IMR-90 (cell line): ENCODE results near the gene LENG9. TPM values are rescaled to one million over a fixed set of nuclear protein-coding genes. Genes with fewer than 3 reads are reported as not detected.

Source experiments
- ATAC-seq: fragments of 200-7000 bp; cut with Tn5 transposase; 2 replicates; pipeline ENCODE4 v1.9.1; 2020; ENCODE audit warnings: low read depth, mild to moderate bottlenecking, moderate library complexity
- BruUV-seq: library from RNA; stranded (reverse); fragments of 400-500 nt; replicated peaks from 2 replicates; lab custom pipeline; 2021; lab: Mats Ljungman, UMichigan
- CTCF ChIA-PET: fragments of 300-600 bp; formaldehyde crosslinking; extraction: SDS; loops from one replicate; lab custom pipeline; 2021; ENCODE audit warnings: antibody characterized with exemption; lab: Yijun Ruan, JAX
- POLR2A ChIA-PET: fragments of 300-600 bp; sonication (Branson Sonifier 250); formaldehyde crosslinking; loops from one replicate; lab custom pipeline; 2022; ENCODE audit warnings: antibody characterized with exemption; ENCODE audit not compliant: unreplicated experiment; lab: Charles Lee
- DNase-seq: peaks from one replicate; pipeline ENCODE4 v3.0.0; 2013
- H2AFZ ChIP-seq: replicated peaks from 2 replicates; pipeline ENCODE3; 2013; ENCODE audit warnings: low read length, mild to moderate bottlenecking; ENCODE audit not compliant: poor library complexity
- H2AK5ac ChIP-seq: 2 replicates; pipeline ENCODE4 v1.6.1; 2013; ENCODE audit warnings: low read depth, low read length, inconsistent platforms
- H2AK9ac ChIP-seq: replicated peaks from 2 replicates; pipeline ENCODE3; 2013; ENCODE audit warnings: mild to moderate bottlenecking, low read depth, low read length, moderate library complexity; ENCODE audit not compliant: poor library complexity
- H2BK120ac ChIP-seq: 2 replicates; pipeline ENCODE4 v1.6.1; 2013; ENCODE audit warnings: low read depth, low read length, inconsistent platforms
- H2BK15ac ChIP-seq: 3 replicates; pipeline ENCODE4 v1.6.1; 2013; ENCODE audit warnings: low read depth, low read length, inconsistent platforms
- H2BK20ac ChIP-seq: 2 replicates; pipeline ENCODE4 v1.6.1; 2013; ENCODE audit warnings: low read depth, mild to moderate bottlenecking, inconsistent platforms, low read length, moderate library complexity
- H2BK5ac ChIP-seq: 2 replicates; pipeline ENCODE4 v1.6.1; 2013; ENCODE audit warnings: mild to moderate bottlenecking, low read depth, low read length, inconsistent platforms; ENCODE audit not compliant: poor library complexity, severe bottlenecking
- H3K14ac ChIP-seq: replicated peaks from 2 replicates; pipeline ENCODE4 v1.6.1; 2013; ENCODE audit warnings: low read depth, low read length, inconsistent platforms
- H3K18ac ChIP-seq: 2 replicates; pipeline ENCODE4 v1.6.1; 2013; ENCODE audit warnings: low read depth, low read length, control low read depth
- H3K23ac ChIP-seq: 2 replicates; pipeline ENCODE4 v1.6.1; 2013; ENCODE audit warnings: low read depth, low read length, inconsistent platforms
- H3K27ac ChIP-seq: 2 replicates; pipeline ENCODE4 v1.5.1; 2013; ENCODE audit warnings: mild to moderate bottlenecking, control low read depth, low read length; ENCODE audit not compliant: insufficient read depth
- H3K27me3 ChIP-seq: 2 replicates; pipeline ENCODE4 v1.6.1; 2013; ENCODE audit warnings: low read length; ENCODE audit not compliant: control insufficient read depth, insufficient read depth
- H3K36me3 ChIP-seq: 2 replicates; pipeline ENCODE4 v1.6.1; 2013; ENCODE audit warnings: low read length, mixed read lengths; ENCODE audit not compliant: control insufficient read depth, insufficient read depth
- H3K4ac ChIP-seq: 2 replicates; pipeline ENCODE4 v1.6.1; 2013; ENCODE audit warnings: low read depth, low read length, inconsistent platforms
- H3K4me1 ChIP-seq: 2 replicates; pipeline ENCODE4 v1.6.1; 2013; ENCODE audit warnings: low read length, mixed read lengths; ENCODE audit not compliant: control insufficient read depth, insufficient read depth
- H3K4me2 ChIP-seq: 2 replicates; pipeline ENCODE4 v1.6.1; 2013; ENCODE audit warnings: low read depth, mild to moderate bottlenecking, control low read depth, low read length, moderate library complexity
- H3K4me3 ChIP-seq: 2 replicates; pipeline ENCODE4 v1.5.1; 2013; ENCODE audit warnings: low read depth, mild to moderate bottlenecking, control low read depth, low read length, moderate library complexity; ENCODE audit not compliant: insufficient read depth
- H3K56ac ChIP-seq: 2 replicates; pipeline ENCODE4 v1.6.1; 2013; ENCODE audit warnings: low read length, inconsistent platforms; ENCODE audit not compliant: insufficient read depth; ENCODE audit errors: extremely low read depth
- H3K79me1 ChIP-seq, 2 experiments: 2 replicates each; pipeline ENCODE4 v1.6.1; 2013; ENCODE audit warnings: low read length in 2 of 2, inconsistent platforms in 1 of 2, low read depth in 1 of 2
- H3K9ac ChIP-seq: 2 replicates; pipeline ENCODE4 v1.6.1; 2013; ENCODE audit warnings: low read depth, low read length, control low read depth
- H3K9me1 ChIP-seq: 2 replicates; pipeline ENCODE4 v1.6.1; 2013; ENCODE audit warnings: low read length, inconsistent platforms; ENCODE audit not compliant: insufficient read depth
- H3K9me3 ChIP-seq: 2 replicates; pipeline ENCODE4 v1.6.1; 2013; ENCODE audit warnings: low read length; ENCODE audit not compliant: control insufficient read depth, insufficient read depth
- H4K20me1 ChIP-seq: 2 replicates; pipeline ENCODE4 v1.6.1; 2013; ENCODE audit warnings: low read length, inconsistent platforms; ENCODE audit not compliant: insufficient read depth
- H4K5ac ChIP-seq: 2 replicates; pipeline ENCODE4 v1.6.1; 2013; ENCODE audit warnings: mild to moderate bottlenecking, low read depth, low read length, control low read depth
- H4K8ac ChIP-seq, 2 experiments: 2 replicates each; pipeline ENCODE4 v1.6.1; 2013; ENCODE audit warnings: low read depth in 2 of 2, low read length in 2 of 2, control low read depth in 1 of 2, inconsistent platforms in 1 of 2
- H4K91ac ChIP-seq: 2 replicates; pipeline ENCODE4 v1.6.1; 2013; ENCODE audit warnings: low read depth, low read length, inconsistent platforms; ENCODE audit not compliant: insufficient read depth
- BHLHE40 ChIP-seq: fragments of 150-350 bp; IDR thresholded peaks from 2 replicates; pipeline ENCODE4 v1.6.1; 2016; ENCODE audit warnings: mild to moderate bottlenecking, low read depth, low read length
- CHD1 ChIP-seq: IDR thresholded peaks from 2 replicates; pipeline ENCODE4 v1.6.1; 2012; ENCODE audit warnings: low read depth, low read length, improper control_type of control experiment
- MAZ ChIP-seq: IDR thresholded peaks from 2 replicates; pipeline ENCODE4 v1.6.1; 2012; ENCODE audit warnings: low read depth, mild to moderate bottlenecking, low read length, improper control_type of control experiment, moderate library complexity, borderline replicate concordance
- MXI1 ChIP-seq: IDR thresholded peaks from 2 replicates; pipeline ENCODE4 v1.6.1; 2012; ENCODE audit warnings: low read depth, mild to moderate bottlenecking, low read length, moderate library complexity, borderline replicate concordance
- NFE2L2 ChIP-seq: fragments of 150-350 bp; IDR thresholded peaks from 2 replicates; pipeline ENCODE4 v1.6.1; 2016; ENCODE audit warnings: low read depth, mild to moderate bottlenecking, low read length
- RCOR1 ChIP-seq: IDR thresholded peaks from 2 replicates; pipeline ENCODE4 v1.6.1; 2012; ENCODE audit warnings: mild to moderate bottlenecking, low read length, improper control_type of control experiment; ENCODE audit not compliant: insufficient replicate concordance
- RFX5 ChIP-seq: IDR thresholded peaks from 2 replicates; pipeline ENCODE4 v1.8.0; 2012; ENCODE audit warnings: low read depth, mild to moderate bottlenecking, low read length, moderate library complexity
- SMC3 ChIP-seq: fragments of 150-350 bp; IDR thresholded peaks from 2 replicates; pipeline ENCODE4 v1.6.1; 2016; ENCODE audit warnings: low read depth, mild to moderate bottlenecking, antibody characterized with exemption, low read length, moderate library complexity
- WGBS, 2 experiments: methylation state at CpG; one replicate each; pipeline versions ENCODE4 v1.1.5 to v1.1.7; 2013; ENCODE audit warnings: missing lambda C conversion rate in 2 of 2; ENCODE audit not compliant: insufficient read length in 1 of 2; ENCODE audit errors: extremely low coverage in 2 of 2; 5-methylcytosine and 5-hydroxymethylcytosine counted together
- dilution Hi-C: fragments of 300-500 bp; cut with HindIII; formaldehyde crosslinking; loops from one replicate; pipeline ENCODE4 v1.14.3; 2018; ENCODE audit warnings: low sequenced_read_pairs; ENCODE audit not compliant: unreplicated experiment
- in situ Hi-C: fragments of 300-500 bp; cut with MboI; formaldehyde crosslinking; loops from 3 replicates; pipeline ENCODE4 v1.14.3; 2019; ENCODE audit warnings: low sequenced_read_pairs, inconsistent platforms, mixed read lengths
- intact Hi-C: fragments of 100-400 bp; cut with micrococcal nuclease; formaldehyde crosslinking; loops from 2 replicates; pipeline ENCODE4 v1.10.0; 2022
- polyA plus RNA-seq, 3 experiments: library from polyadenylated mRNA; depleted of rRNA; stranded (reverse); fragments of >200 nt; gene quantifications; 2 replicates each; pipeline ENCODE4 v1.2.3, GENCODE V29; 2012; ENCODE audit warnings: low replicate concordance in 1 of 3
- total RNA-seq: library from RNA; depleted of rRNA; stranded (reverse); fragments of >200 nt; gene quantifications from 2 replicates; pipeline ENCODE4 v1.2.3, GENCODE V29; 2012
- TF ChIP-seq, protein P1 (sequence below): fragments of 150-350 bp; IDR thresholded peaks from 2 replicates; pipeline ENCODE4 v1.6.1; 2017; ENCODE audit warnings: mild to moderate bottlenecking, antibody characterized with exemption, low read length, low read depth
- TF ChIP-seq, protein P2 (sequence below): fragments of 150-350 bp; IDR thresholded peaks from 2 replicates; pipeline ENCODE4 v1.6.1; 2016; ENCODE audit warnings: low read depth, mild to moderate bottlenecking, low read length, moderate library complexity, borderline replicate concordance
- TF ChIP-seq, protein P3 (sequence below): conservative IDR thresholded peaks from 2 replicates; pipeline ENCODE4 v1.5.1; 2012; ENCODE audit warnings: mild to moderate bottlenecking, low read depth, low read length, improper control_type of control experiment

Gene LENG9
- total and polyA plus RNA-seq, 2 of the 4 experiments (the other 2 are of a cell fraction) = 0.94 to 1.1 TPM

DNA sequence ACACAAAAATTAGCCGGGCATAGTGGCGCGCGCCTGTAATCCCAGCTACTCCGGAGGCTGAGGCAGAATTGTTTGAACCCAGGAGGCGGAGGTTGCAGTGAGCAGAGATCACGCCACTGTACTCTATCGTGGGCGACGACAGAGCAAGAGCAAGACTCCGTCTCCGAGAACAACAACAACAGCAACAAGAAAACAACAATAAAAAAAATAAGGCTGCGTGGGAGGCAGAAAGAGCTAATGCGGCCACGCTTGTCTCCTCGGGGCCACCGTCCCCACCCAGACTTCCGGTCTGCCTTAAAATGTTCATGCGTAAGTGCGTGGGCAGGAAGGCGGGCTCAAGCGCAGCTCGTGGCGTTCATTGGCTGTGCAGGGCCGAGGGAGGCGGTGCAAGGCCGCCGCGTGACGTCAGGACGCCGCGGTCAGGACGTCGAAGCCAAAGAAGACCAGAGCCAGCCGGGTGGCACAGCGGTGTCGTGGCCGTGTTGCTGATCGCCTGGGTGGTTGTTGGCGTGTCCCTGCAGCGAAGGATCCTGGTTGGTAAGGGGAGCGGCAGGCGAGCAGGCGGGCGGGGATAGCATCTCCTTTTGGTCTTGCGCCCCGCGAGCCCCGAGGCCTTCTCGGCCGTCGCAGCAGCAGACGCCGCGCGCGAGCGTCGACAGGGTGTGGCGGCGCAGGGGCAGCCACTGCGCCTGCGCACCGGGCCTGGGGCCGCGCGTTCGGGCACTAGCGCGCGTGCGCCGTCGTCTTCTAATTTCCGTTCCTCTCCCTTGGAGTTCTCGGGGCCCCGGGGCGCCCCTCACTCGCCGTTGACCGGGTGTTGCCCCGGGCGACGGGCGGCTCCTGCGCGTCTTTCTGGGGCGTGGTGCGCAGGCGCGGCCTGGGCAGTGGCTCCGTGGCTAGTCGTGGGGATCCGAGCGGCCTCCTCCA, 14.5 kb downstream of the LENG9 start, which contains the start of gene LENG8:
LENG8 (plus strand) TSS at position 426 of the 927 bp plus-strand sequence. CDS start 2,146 bp downstream, outside the sequence.
- peak within 1 kb of the TSS; percentile 100 for H2AFZ ChIP-seq
- peak within 1 kb of the TSS; percentile 94 for H4K91ac ChIP-seq
- peak within 1 kb of the TSS; percentile 100 for H2AK5ac ChIP-seq
- H4K20me1 ChIP-seq = peaks cover 51% of the 10 kb centered on the region
- dilution Hi-C loops = no loop called here
- H3K14ac ChIP-seq = peak within 1 kb of the TSS; percentile 96
- H2BK5ac ChIP-seq = peak within 1 kb of the TSS; percentile 92
- H3K9ac ChIP-seq = peak within 1 kb of the TSS; percentile 94
- H3K4me2 ChIP-seq = peak within 1 kb of the TSS; percentile 93
- peak; percentile 91 for ATAC-seq
- H3K4ac ChIP-seq = peak within 1 kb of the TSS; percentile 96
- intact Hi-C loops = loop anchor here (1.0 kb wide), 1 partner anchor 12 kb away; no protein-coding TSS in a partner anchor
- peak within 1 kb of the TSS; percentile 69 for H3K4me3 ChIP-seq
- ChIA-PET CTCF (interaction anchor here (1.1 to 1.4 kb wide), 2 partner anchors 10 to 15 kb away, joined by 4 to 5 read pairs; partner anchors contain the start of gene LENG9), POLR2A (interaction anchor here (0.9 to 1.5 kb wide), 3 partner anchors 13 to 24 kb away, joined by 3 to 6 read pairs (median 3); partner anchors contain the start of genes CDC42EP5 and LENG9)
- peak within 1 kb of the TSS; percentile 65; the same call in 1 of the 3 replicates for H2BK15ac ChIP-seq
- H3K9me1 ChIP-seq = peaks cover 6% of the 10 kb centered on the region; the same call in 1 of the 2 replicates
- peak within 1 kb of the TSS; percentile 80 for H3K56ac ChIP-seq
- no peaks in the 10 kb centered on the region for H3K27me3 ChIP-seq
- peak within 1 kb of the TSS; percentile 100 for H2AK9ac ChIP-seq
- peaks cover 26 to 58% of the 10 kb centered on the region in 2 experiments for H3K79me1 ChIP-seq
- in situ Hi-C loops = no loop called here
- 0% methylated on average over 45 of the region's 96 CpGs; no CpG with 5 or more reads in 1 of the 2 experiments for WGBS, 2 experiments
- peak within 1 kb of the TSS; percentile 61 for H2BK120ac ChIP-seq
- H3K36me3 ChIP-seq = peaks cover 36% of the 10 kb centered on the region
- H3K9me3 ChIP-seq = no peaks in the 10 kb centered on the region
- H3K4me1 ChIP-seq = peaks cover 6% of the 10 kb centered on the region
- DNase-seq = peak; percentile 99
- peak within 1 kb of the TSS; percentile 78 for H4K5ac ChIP-seq
- peak within 1 kb of the TSS; percentile 87 to 99 for H4K8ac ChIP-seq
- no TSS peak for BruUV-seq
- H3K18ac ChIP-seq = peak within 1 kb of the TSS; percentile 61
- peak within 1 kb of the TSS; percentile 94 for H3K23ac ChIP-seq
- H3K27ac ChIP-seq = peak within 1 kb of the TSS; percentile 97
- H2BK20ac ChIP-seq = no peak within 1 kb of the TSS
- TF ChIP-seq, protein P1, sequence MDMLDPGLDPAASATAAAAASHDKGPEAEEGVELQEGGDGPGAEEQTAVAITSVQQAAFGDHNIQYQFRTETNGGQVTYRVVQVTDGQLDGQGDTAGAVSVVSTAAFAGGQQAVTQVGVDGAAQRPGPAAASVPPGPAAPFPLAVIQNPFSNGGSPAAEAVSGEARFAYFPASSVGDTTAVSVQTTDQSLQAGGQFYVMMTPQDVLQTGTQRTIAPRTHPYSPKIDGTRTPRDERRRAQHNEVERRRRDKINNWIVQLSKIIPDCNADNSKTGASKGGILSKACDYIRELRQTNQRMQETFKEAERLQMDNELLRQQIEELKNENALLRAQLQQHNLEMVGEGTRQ = peak; percentile 59; the same call in 1 of the 2 replicates
- TF ChIP-seq, protein P2, sequence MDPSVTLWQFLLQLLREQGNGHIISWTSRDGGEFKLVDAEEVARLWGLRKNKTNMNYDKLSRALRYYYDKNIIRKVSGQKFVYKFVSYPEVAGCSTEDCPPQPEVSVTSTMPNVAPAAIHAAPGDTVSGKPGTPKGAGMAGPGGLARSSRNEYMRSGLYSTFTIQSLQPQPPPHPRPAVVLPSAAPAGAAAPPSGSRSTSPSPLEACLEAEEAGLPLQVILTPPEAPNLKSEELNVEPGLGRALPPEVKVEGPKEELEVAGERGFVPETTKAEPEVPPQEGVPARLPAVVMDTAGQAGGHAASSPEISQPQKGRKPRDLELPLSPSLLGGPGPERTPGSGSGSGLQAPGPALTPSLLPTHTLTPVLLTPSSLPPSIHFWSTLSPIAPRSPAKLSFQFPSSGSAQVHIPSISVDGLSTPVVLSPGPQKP = peak; percentile 85; the same call in 1 of the 2 replicates
- TF ChIP-seq MAZ (no peak; the same call in 1 of the 2 replicates), BHLHE40 (no peak), NFE2L2 (no peak), RFX5 (no peak), RCOR1 (no peak), SMC3 (no peak), CHD1 (peak; percentile 22; the same call in 1 of the 2 replicates), MXI1 (no peak)
- TF ChIP-seq, protein P3, sequence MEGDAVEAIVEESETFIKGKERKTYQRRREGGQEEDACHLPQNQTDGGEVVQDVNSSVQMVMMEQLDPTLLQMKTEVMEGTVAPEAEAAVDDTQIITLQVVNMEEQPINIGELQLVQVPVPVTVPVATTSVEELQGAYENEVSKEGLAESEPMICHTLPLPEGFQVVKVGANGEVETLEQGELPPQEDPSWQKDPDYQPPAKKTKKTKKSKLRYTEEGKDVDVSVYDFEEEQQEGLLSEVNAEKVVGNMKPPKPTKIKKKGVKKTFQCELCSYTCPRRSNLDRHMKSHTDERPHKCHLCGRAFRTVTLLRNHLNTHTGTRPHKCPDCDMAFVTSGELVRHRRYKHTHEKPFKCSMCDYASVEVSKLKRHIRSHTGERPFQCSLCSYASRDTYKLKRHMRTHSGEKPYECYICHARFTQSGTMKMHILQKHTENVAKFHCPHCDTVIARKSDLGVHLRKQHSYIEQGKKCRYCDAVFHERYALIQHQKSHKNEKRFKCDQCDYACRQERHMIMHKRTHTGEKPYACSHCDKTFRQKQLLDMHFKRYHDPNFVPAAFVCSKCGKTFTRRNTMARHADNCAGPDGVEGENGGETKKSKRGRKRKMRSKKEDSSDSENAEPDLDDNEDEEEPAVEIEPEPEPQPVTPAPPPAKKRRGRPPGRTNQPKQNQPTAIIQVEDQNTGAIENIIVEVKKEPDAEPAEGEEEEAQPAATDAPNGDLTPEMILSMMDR = no peak
